Lower lobe of right lung (tissue), 2 donors: ENCODE measurements around the gene CADM2. TPM values are rescaled to one million over a fixed set of nuclear protein-coding genes. Genes with fewer than 3 reads are reported as not detected.

Experiments used
- ATAC-seq, 2 donors: fragments of 200-7000 bp; cut with Tn5 transposase; one replicate each; pipeline ENCODE4 v1.9.1; 2020 to 2022; ENCODE audit warnings: mild to moderate bottlenecking in 2 of 2, moderate library complexity in 2 of 2
- DNase-seq: peaks from one replicate; pipeline ENCODE4 v3.0.0-alpha.2; 2020
- H3K27ac ChIP-seq: fragments of 200-600 bp; one replicate; pipeline ENCODE4 v1.8.0; 2022
- H3K27me3 ChIP-seq: fragments of 200-600 bp; one replicate; pipeline ENCODE4 v1.8.0; 2022; ENCODE audit warnings: low read depth
- H3K36me3 ChIP-seq: fragments of 200-600 bp; one replicate; pipeline ENCODE4 v1.8.0; 2022; ENCODE audit warnings: mild to moderate bottlenecking
- H3K4me1 ChIP-seq: fragments of 200-600 bp; one replicate; pipeline ENCODE4 v1.8.0; 2022
- H3K4me3 ChIP-seq: fragments of 200-600 bp; one replicate; pipeline ENCODE4 v1.8.0; 2022; ENCODE audit warnings: mild to moderate bottlenecking
- H3K9me3 ChIP-seq: fragments of 200-600 bp; one replicate; pipeline ENCODE4 v1.8.0; 2022
- CTCF ChIP-seq: fragments of 200-600 bp; IDR thresholded peaks from one replicate; pipeline ENCODE4 v1.8.0; 2022; ENCODE audit warnings: antibody characterized with exemption, mild to moderate bottlenecking
- intact Hi-C: fragments of 100-400 bp; cut with DNase I; formaldehyde crosslinking; loops from one replicate; pipeline ENCODE4 v1.11.0; 2022
- total RNA-seq: library from RNA; stranded (reverse); fragmentation: NEBNext Ultra II Directional; extraction: Animal tissue kit (Norgen Biotek cat#: 25700); gene quantifications from one replicate; pipeline ENCODE4 v1.2.1, GENCODE V29; 2021
- donor health status: DM: no; HTN: yes; CAD: no; lungs with severe emphysema.

Gene CADM2
- total RNA-seq, 1 donor from 2014 or later, result 0.83 TPM

- Histone ChIP-seq H3K9me3 (no peaks in the 10 kb centered on the region), H3K36me3 (no peaks in the 10 kb centered on the region), H3K27ac (no peak overlapping the region), H3K4me1 (no peaks in the 10 kb centered on the region), H3K4me3 (no peak overlapping the region), H3K27me3 (no peaks in the 10 kb centered on the region)
- ATAC-seq, result no peak
- intact Hi-C loops, result no loop called here
- TF ChIP-seq CTCF, result no peak
- no peak for DNase-seq
These were observed 224.4 kb downstream of the CADM2 start for GRCh38 chr3:85182975-85183752.

GRCh38 chr3:85185495-85185894 is 226.7 kb downstream of the CADM2 start:
- no peak for ATAC-seq
- intact Hi-C loops, result no loop called here
- no peak overlapping the region for H3K4me3 ChIP-seq

GRCh38 chr3:85189731-85190130 is 230.9 kb downstream of the CADM2 start:
- ATAC-seq (no peak), DNase-seq (no peak)
- no peak for TF ChIP-seq CTCF
- Histone ChIP-seq H3K36me3 (no peaks in the 10 kb centered on the region), H3K4me1 (no peaks in the 10 kb centered on the region), H3K9me3 (no peaks in the 10 kb centered on the region), H3K27me3 (no peaks in the 10 kb centered on the region), H3K27ac (no peak overlapping the region), H3K4me3 (no peak overlapping the region)
- intact Hi-C loops, result no loop called here

More at GRCh38 chr3:85185495-85185894, 226.7 kb downstream of the CADM2 start:
- no peaks in the 10 kb centered on the region for H3K36me3 ChIP-seq
- H3K9me3 ChIP-seq, result no peaks in the 10 kb centered on the region
- DNase-seq, result no peak
- H3K4me1 ChIP-seq, result no peaks in the 10 kb centered on the region
- TF ChIP-seq CTCF, result no peak
- no peaks in the 10 kb centered on the region for H3K27me3 ChIP-seq
- no peak overlapping the region for H3K27ac ChIP-seq

DNA sequence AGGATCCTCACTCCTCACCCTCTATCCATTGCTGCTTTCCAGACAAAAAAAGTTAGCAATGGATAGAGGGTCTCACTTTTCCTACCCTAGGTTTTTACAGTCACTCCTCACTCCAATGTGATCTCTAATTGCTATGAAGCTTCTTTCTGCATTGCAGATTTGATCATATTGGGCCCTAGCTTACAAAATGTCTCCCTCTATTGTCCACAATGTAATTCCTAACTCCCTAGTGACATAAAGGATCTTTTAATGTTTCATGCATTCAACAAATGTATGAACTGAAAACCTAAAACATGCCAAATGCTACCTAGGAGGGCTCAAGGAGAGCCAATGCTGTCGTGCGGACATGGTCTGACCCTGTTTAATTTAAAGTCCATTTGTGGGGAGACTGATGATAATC is 234.8 kb downstream of the CADM2 start:
- no peak for TF ChIP-seq CTCF

GRCh38 chr3:85208650-85209049 is 249.9 kb downstream of the CADM2 start:
- no peak overlapping the region for H3K4me3 ChIP-seq
- intact Hi-C loops, result no loop called here
- ATAC-seq (no peak), DNase-seq (no peak)
- no peaks in the 10 kb centered on the region for H3K4me1 ChIP-seq
- TF ChIP-seq CTCF, result no peak
- H3K9me3 ChIP-seq, result no peaks in the 10 kb centered on the region
- no peaks in the 10 kb centered on the region for H3K27me3 ChIP-seq
- no peak overlapping the region for H3K27ac ChIP-seq
- no peaks in the 10 kb centered on the region for H3K36me3 ChIP-seq

More for the DNA sequence above, 234.8 kb downstream of the CADM2 start:
- no peak overlapping the region for H3K4me3 ChIP-seq
- no peak for DNase-seq
- H3K27me3 ChIP-seq, result no peaks in the 10 kb centered on the region
- intact Hi-C loops, result no loop called here
- H3K27ac ChIP-seq, result no peak overlapping the region
- ATAC-seq, result no peak
- no peaks in the 10 kb centered on the region for H3K36me3 ChIP-seq
- H3K9me3 ChIP-seq, result no peaks in the 10 kb centered on the region
- H3K4me1 ChIP-seq, result no peaks in the 10 kb centered on the region
